GM18867 (cell line): Measurements from ENCODE around the gene FERMT3.
"Not testable (repeated sequence)": the region's sequence is repeated elsewhere in the genome, so short reads cannot be mapped to it uniquely, and the experiment has no call there.

Experiments
- ATAC-seq: cut with Tn5 transposase; IDR thresholded peaks from one replicate; pipeline ENCODE4 v1.9.1; 2021; ENCODE audit warnings: mild to moderate bottlenecking, moderate library complexity; ENCODE audit not compliant: unreplicated experiment

Gene FERMT3

DNA sequence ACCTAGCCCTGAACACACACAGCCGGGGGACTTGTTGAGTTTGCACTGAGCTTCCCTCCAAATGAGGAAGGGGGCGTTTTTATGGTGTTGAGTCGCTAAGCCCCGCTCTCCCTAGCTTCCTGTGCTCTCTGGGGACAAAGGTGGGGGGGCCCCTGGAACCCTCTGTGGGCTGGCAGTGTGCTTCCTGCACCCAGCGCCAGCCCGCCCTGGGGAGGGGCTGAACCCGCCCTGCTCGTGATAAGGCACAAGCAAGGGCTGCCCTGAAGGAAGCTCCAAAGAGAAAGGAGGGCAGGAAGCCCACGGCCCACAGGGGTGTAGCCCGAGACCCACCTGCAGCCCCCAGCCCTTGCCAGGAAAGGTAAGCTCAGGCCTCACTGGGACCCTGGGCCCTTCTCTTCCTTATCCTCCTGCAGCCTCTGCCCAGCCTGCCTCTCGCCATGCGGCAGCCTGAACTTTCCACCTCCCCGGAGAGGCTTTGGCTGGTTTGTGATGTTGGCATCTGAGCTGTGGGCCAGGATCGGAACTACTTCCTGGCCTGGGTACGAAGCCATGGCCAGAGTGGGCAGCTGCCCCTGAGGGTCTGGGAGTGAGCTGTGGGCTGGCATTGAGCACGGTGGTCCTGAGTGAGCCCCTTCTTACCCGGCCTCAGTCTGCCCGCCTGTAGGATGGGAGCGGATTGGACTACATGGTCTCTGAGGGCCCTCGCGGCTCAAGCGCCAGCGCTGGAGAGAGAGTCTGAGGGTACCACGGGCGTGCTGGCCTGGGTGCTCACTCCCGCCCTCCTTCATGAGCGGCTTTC is at the start of gene FERMT3:
FERMT3 (plus strand) TSS at position 265 of the 799 bp plus-strand sequence. CDS start 644 bp downstream, outside the sequence.
- peak; percentile 41 for ATAC-seq

DNA sequence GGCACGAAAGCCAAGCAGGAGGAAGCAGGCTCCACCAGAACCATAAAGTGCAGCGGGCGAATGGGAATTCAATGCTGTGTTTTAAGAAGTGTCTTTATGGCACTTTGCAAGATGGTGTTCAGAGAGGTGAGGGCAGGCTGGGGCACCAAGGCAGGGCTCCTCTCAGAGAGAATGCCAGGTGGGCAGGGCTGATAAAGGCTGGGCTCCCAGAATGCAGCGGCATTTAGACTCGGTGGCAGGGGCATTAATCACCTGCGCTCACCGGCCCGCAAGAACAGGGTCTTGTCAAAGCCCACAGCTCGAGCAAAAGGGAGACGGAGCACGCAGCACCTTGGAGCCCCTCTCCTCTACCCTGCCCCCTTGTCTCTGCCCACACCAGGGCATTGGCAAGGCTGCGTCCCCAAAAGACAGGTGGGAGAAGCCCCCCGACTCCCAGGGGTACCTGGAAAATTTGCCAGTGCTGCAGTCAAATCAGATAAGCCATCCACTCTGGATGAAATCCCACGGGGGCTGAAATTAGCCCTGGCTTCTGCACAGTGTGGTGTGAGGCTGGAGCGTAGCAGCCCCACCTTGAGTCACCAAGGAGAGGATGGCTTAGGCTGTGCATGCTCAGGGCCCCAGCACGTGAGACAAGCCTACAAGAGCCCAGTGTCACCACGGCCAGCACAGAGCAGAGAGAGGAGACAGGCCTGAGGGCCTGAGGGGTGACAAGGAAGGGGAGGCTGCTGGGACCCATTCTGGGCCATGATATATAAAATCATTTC is 48.7 kb upstream of the FERMT3 start:
- no peak for ATAC-seq

DNA sequence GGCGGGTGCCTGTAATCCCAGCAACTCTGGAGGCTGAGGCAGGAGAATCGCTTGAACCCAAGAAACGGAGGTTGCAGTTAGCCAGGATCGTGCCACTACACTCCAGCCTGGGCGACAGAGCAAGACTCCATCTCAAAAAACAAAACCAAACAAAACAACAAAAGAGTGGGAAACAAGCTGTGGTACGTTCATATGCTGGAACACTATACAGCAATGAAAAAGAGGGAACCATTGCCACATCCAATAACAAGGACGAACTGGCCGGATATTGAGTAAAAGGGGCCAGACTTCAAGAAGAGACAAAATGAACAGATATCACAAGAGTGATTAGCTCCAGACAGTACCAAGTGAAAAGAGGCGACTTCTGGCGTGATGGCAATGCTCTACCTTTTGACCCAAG is 45.5 kb upstream of the FERMT3 start:
- no peak for ATAC-seq

DNA sequence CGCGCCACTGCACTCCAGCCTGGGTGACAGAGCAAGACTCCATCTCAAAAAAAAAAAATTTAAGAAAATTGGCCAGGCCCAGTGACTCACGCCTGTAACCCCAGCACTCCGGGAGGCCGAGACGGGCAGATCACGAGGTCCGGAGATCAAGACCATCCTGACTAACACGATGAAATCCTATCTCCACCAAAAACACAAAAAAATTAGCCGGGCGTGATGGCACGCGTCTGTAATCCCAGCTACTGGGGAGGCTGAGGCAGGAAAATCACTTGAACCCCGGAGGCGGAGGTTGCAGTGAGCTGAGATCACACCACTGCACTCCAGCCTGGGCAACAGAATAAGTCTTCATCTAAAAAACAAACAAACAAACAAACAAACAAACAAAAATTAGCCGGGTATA is 43.8 kb upstream of the FERMT3 start:
- not testable (repeated sequence) for ATAC-seq

DNA sequence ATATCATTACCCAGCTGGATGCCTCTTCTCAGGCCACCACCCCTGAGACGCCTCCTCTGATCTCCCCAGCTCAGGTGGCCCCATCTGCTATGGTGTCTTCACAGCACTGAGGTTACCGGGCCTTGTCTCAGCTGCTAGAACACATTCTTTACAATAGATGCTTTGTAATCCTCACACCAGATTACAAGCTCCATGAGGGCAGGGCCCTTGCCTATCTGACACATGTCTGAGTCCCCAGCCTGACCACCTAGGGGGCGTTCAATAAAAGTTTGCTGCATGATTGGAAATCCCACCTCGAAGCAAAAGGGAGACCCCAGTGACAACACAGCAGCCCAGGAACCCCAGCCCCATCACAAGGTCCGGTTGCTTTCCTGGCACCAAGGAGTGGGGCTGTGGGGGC is 42.6 kb upstream of the FERMT3 start:
- ATAC-seq, result no peak

DNA sequence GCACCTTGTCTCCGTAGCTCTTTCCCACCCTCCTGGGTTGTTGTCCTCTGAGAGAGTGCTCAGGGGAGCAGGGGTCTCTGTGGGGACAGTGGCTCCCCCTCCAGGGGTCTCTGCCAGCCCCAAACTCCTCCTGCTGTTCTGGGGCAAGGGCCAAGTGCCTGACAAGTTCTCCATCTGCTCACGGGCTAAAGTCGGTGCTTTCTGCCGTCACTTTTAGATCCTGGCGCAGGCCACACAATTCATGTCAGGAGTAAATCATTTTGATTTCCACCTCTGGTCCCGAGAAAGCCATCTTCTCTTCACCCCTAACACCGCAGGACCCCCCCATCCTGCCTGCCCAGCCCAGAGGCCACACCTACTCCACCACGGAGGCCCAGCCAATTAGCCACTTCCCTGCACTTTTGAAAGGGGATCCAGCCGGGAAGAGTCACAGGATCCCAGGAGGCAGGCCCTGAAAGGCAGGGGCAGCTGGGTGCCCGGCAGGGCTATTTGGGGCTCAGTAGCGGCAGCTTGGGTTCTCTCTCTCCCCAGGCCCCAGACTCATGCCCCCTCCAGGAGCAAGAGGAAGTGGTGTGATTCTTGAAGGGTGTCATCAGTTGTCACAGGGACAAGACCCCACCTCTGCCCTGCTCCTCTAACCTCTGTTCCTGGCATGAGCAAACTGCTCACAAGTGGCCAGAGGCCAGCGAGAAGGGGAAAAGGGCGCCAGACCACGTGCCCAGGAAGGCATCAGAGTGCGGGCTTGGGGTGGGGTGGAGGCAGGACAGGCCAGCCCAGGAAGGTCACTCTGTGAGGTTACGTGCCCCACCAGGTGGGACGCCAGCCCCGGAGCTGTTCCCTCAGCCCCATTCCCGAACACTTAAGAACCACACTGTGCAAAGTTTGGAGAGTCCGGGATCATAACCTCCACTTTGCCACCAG is 41.9 kb upstream of the FERMT3 start:
- ATAC-seq, result no peak

DNA sequence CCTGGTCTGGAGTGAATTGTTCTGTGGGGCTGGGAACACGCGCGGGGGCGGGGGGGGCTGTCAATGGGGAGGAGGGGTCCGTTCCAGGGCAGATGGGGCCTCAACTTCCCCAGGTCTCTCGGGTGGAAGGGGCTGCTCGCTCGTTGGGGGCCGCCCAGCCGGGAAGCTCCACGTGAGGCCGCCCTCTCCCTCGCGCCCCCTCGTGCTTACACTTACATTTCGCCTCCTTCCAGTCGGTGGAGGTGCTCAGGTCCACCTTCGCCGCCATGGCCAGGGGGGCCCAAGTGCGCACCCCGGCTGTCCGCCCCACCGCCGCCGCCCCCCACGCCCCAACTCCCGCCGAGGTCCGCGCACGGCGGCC is 41.1 kb upstream of the FERMT3 start:
- no peak for ATAC-seq

DNA sequence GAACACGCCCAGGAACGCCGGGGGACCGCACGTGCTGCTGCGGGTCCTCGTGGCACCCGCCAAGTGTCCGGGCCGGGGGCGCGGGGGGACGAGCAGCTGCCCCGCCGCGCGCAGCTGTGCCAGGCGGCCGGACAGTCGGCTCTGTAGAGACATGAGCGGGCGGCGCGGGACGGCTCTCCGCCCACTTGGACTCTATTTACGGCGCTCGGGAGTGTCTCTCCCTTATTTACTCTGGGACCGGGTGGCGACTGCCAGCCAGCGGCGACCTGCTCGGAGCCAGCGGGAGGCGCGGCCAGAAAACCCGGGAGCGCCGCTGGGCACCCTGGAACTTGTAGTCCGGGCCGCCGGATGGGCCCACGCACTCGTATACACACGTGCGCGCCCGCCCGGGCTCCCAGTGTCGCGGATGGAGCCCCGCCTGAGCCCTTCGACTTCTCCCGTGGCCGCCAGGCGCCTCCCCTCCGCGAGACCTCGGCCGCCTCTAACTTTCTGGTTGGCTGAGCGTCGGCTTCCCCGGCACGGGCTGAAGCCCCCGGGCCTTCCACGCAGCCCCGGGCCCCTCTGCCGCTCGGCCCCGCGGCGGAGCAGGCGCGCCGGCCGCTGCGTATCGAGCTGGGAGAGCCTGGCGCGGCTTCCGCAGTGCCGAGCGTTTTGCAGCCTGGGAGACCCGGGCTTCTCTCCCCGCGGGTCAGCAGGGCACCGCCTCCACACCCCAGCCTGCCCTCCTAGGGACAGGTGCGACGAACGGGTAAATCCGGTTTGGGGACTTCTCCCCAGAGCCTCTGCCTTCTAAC is 40.5 kb upstream of the FERMT3 start, which contains the start of gene MACROD1:
MACROD1 (minus strand) TSS at position 272 of the 794 bp plus-strand sequence; CDS start at position 153, 119 bp downstream.
- ATAC-seq, result peak; percentile 82

DNA sequence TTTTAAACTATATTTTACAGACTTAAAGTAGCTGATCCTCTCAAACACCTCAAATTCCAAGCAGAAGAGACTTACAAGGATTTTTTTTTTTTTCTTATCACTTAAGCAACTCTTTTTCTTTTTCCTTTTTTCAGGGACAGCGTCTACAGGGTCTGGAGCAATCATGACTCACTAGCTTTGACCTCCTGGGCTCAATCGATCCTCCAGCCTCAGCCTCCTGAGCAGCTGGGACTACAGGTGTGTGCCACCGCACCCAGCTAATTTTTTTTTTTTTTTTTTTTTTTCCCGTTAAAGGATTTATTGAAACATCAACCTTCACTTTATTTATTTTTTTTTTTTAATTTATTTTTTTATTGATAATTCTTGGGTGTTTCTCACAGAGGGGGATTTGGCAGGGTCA is 36.1 kb upstream of the FERMT3 start:
- ATAC-seq, result no peak

DNA sequence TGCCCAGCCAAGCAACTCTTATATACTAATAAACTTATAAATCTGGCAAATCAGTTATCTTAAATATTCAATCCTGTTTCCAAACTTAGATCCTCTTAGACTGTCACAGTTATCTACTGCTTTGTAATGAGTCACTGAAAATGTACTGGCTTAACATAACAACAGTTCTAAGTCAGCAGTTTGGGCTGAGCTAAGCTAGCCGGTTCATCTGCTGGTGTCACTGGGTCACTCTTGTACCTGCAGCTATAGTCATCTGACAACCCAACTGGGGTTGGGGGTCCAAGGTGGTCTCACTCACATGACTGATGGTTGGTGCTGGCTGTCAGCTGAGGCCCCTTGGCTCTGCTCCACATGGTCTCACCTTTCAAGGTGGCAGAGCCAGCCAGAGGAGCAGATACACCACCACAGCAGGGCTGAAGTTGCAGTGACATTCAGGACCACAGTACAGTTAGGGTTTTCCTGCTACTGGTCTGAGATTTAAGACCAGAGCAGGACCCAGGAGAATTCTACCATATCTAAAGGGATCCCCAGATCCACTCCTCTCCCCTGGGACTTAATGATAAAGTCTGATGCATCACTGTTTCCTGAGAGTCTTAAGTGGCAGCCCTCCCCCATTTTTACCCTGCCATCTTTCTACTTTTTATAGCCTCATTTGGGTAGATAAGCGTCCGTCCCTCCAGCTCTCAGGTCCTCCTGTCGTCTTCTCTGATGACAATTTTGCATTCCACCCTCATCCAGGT is 32.7 kb upstream of the FERMT3 start:
- ATAC-seq, result no peak

DNA sequence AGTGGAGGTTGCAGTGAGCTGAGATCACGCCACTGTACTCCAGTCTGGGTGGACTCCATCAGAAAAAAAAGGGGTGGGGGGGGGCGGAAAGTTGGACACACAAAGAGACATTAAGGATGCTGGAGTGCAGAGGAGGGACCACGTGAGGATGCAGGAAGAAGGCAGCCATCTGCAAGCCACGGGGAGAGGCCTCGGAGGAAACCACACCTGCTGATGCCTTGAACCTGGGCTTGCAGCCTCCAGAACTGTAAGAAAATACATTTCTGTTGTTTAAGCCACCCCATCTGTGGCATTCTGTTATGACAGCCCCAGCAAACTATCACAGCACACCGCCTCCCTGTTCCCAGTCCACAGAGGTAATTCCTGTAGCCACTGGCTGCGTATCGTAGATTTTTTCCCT is 29.8 kb upstream of the FERMT3 start:
- ATAC-seq, result no peak

DNA sequence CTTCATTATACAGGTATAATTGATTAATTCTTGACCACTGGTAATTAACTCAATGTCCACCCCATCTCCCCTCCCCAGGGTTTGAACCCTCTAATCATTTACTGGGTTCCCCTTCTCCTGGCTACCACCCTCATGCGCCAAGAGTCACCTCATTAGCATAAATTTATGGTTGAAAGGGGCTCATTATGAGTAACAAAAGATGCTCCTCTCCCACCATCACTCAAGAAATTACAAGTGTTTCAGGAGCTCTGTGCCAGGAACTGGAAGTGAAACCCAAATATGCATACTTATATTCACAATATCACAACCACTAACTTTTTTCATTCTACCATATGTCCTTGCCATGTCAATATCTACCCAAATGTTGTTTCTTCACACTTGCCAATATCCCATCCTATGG is 28.3 kb upstream of the FERMT3 start:
- no peak for ATAC-seq

DNA sequence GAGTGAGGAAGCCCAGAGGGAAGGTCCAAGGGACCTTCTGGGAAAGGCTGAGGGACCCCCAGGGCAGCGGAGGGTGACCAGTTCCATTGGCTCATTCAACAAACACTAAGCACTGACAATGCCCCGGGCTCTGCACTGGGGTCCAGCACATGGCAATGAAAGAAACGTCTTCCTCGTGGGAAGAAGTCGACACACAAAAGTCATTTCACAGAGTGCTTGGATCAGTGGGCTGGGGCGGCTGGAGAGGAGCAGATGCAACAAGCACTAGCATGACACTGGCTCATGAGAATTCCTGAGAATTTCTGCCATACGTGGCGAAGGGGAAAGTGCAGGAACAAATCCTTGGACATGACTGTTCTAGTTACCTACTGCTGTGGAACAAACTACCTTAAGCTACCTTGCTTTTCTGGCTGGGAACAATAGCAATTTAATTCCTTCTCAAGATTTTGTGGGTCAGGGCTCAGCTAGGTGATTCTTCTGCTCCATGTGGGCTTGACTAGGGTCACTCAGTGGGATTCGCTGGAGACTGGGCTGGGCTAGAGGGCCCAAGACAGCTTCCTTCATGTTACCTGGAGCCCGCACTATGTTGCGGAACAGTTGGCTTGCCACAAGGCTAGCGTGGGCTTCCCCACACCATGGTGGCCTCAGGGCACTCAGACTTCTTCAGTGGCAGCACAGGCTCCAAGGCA is 27.4 kb upstream of the FERMT3 start:
- no peak for ATAC-seq

DNA sequence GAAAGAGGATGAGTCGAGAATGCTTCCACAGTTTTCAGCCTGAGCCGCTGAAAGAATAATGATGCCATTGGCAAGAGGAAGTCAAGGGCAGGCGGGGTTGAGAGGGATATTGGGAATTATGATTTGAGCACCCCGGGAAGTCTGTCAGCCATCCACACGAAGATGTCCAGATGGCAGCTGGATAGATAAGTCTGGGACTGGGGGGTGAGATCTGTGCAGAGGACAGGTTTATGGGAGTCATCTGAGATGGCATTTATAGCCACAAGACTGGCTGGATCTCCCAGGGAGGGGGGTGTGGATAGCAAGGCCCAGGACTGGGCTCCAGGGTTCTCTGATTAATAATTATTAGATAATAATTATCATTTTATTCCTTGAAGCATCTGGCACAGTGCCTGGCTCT is 25.6 kb upstream of the FERMT3 start:
- no peak for ATAC-seq

DNA sequence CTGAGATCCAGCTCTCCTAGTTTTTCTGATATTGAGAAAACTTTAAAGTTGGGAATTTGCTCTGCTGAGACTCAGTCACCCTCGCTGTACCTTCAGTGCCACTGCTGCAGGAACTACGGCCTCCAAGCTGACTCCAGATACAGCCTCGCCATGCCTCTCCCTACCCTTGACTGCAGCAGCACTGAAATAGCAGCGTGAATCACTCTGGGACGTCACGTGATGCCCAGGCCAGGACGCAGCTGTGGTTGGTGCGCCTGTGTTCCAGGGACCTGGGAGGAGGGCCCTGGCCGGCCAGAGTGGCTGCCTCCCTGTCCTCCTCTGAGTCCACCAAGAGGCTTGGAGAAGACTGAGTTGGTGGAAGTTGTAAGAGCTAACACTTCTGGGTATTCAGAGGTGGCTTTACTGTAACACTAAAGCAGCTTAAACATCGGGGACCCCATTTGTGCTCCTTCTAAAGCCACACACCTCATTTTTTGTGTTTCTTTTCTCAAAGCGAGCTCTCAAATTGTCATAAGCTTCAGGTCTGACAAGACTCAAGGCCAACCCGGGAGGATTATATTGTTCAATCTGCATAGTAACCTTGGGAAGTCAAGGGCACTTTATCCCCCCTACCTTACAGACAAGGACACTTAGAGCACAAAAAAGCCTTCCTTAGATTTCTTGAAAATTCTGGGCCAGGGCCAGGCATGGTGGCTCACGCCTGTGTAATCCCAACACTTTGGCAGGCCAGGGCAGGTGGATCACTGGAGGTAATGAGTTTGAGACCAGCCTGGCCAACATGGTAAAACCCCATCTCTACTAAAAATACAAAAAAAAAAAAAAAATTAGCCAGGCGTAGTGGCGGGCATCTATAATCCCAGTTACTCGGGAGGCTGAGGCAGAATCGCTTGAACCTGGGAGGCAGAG is 24.8 kb upstream of the FERMT3 start:
- no peak for ATAC-seq

DNA sequence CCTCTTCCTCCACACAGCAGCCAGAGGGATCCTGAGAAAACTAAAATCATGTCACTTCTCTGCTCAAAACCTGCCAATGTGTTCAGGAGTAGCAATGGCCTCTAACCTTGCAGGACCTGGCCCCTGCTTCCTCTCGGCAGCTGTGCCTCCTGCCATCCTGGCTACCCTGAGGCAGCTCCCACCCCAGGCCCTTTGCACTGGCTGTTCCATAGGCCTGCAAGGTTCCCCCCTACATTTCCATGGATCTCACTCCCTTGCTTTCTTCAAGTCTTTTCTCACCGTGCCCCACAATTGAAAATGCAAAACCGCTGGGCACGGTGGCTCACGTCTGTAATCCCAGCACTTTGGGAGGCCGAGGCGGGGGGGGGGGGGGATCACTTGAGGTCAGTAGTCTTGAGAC is 22.6 kb upstream of the FERMT3 start:
- ATAC-seq, result no peak

DNA sequence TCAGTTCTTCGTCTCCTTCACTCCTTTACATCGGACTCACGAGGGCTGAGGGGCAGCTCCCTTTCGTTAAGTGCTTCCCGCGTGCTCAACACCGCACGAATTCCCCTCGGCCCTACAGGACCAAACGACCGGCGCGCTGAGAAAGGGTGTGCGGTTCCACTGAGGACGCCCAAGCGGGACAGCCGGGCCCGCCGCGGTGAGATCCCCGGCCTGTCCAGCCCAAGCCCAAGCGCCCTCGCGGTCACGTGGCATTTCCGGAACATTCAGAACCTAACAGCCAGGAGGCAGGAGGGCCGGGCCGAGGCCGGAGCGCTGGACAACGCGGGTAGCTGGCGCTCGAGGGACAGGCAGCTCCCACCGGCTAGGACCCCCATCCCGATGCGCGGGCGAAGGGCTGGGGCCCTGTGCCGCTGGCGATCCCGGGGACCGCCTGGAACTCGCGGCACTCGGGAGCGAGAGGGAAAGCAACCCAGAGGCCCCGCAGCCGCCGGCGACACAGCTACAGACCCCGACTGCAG is 21.3 kb upstream of the FERMT3 start:
- peak; percentile 21 for ATAC-seq
